ENCODE data around the gene STAT1.
A peak's percentile ranks its signal among the peaks of the same experiment; 100 is the strongest.
"Not testable (repeated sequence)": the region's sequence is repeated elsewhere in the genome, so short reads cannot be mapped to it uniquely, and the experiment has no call there.

STAT1 gene

GRCh38 chr2:191006997-191007783, 6.8 kb downstream of the STAT1 start:
- no peak for DNase-seq (ENCODE audit: low read depth)

GRCh38 chr2:191006297-191006696, 7.7 kb downstream of the STAT1 start:
- DNase-seq (ENCODE audit: low read depth), result no peak

- no peak for DNase-seq (ENCODE audit: low read depth)
Measured at GRCh38 chr2:191003405-191004309, 10.3 kb downstream of the STAT1 start.

- no peak for DNase-seq (ENCODE audit: low read depth)
Measured at GRCh38 chr2:191001624-191002023, 12.3 kb downstream of the STAT1 start.

GRCh38 chr2:191001032-191001431, 12.9 kb downstream of the STAT1 start:
- DNase-seq (ENCODE audit: low read depth), result no peak

- peak; percentile 18 for DNase-seq (ENCODE audit: low read depth)
Measured at GRCh38 chr2:190999949-191000665, 13.9 kb downstream of the STAT1 start.

DNA sequence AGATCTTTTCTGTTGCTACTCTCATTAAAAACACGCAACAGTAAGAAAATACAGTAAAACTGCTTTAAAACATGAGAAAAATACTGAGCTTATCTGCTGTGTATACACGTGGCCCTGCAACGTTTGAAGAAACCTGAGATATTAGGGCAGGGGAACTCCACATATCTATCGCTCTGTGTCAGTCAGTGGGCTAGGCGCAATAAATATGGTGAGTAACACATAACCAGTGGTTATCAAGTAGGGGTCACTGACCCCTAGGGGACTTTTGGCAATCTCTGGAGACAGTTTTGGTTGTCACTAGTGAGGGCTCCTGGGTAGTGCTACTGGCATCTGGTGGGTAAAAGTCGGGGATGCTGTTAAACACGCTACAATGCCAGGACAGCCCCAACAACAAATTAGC, 14.9 kb downstream of the STAT1 start:
- no peak for DNase-seq (ENCODE audit: low read depth)

DNA sequence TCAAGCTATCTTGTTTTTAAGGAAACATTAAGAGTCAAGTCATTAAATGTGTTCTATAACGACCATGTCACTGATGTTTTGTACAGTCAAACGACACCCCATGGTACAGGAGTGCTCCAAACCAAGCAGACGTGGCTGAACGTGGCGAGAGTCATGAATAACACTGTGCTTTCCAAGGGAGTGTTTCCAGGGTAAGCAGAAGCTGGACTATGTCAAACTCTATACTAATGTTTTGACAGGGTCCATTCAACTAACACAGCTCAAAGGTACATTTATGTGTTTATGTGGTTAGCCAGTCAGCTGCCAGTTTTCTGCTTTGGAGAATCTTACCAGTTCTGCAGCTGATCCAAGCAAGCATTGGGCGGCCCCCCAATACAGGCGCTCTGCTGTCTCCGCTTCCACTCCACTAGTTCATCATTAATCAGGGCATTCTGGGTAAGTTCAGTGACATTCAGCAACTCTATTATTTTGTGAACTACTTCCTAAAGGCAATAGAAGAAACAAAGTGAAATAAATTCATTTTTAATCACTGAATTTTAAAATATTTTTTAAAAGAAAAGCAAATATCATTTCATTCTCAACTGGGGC, 16.4 kb downstream of the STAT1 start:
- DNase-seq (ENCODE audit: low read depth), result no peak

DNA sequence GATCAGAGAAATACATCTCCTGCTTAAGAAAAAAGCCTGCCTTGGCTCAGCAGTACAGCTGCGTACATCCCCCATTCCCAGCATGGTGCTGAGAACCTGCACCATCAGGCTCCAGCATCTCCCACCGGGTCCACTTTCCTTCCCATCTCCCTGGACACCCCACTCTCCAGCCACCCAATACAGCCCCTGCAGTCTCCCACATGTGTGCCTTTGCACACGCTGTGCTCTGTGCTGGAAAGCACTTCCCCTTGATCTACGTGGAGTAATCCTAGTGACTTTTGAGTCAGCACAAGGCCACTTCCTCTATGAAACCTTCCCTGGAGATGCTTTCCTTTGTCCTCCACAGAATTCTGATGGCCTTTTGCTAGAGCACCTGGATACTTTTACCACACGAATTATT, 17.0 kb downstream of the STAT1 start:
- no peak for DNase-seq (ENCODE audit: low read depth)

DNA sequence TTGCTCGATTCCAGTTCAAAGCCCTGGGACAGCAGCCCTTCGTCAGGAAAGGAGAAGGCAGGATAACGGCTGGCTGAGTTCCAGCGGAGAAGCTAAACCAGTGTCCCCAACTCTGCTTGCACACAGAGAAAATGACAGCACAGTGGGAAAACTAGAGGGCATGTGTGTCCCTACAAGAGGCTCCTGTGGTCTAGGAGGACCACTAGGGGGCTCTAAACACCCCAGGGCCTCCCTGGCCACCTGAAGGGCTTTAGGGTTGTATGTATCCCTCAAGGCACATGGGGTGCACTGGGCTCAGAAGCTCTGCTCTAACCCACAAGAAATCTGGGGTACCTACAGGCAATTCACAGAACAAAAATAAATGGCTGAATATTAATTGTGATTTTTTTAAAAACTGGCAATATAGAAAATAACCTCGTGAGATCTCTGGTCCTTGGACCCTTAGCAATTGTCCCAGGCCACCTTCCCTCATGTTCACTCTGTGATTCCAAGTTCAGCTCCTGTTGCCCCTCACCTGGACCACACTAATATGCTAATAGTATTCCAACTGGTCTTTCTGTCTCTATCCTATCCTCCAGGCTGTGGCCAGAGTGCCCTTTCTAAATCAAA, 17.5 kb downstream of the STAT1 start:
- peak; percentile 17 for DNase-seq (ENCODE audit: low read depth)

- not testable (repeated sequence) for DNase-seq (ENCODE audit: low read depth)
Measured at GRCh38 chr2:190995315-190995714, 18.7 kb downstream of the STAT1 start.

GRCh38 chr2:190994148-190994547, 19.8 kb downstream of the STAT1 start:
- DNase-seq (ENCODE audit: low read depth), result no peak

DNA sequence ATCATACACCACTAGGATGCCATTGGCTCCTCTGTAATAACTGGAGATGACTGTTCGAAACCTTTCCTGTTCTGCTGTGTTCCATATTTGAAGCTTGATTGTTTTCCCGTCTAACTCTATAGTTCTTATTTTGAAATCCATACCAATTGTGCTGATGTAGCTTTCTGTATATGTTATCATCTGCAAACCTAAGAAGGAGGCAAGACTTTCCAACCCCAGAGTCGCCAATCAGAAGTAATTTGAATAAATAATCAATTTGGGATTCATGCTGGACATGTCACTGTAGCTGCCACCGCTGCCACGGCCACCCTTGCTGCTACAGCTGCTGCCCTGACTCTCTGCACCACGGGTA, 20.7 kb downstream of the STAT1 start:
- DNase-seq (ENCODE audit: low read depth), result no peak

- no peak for DNase-seq (ENCODE audit: low read depth)
Measured at GRCh38 chr2:190990132-190990531, 23.8 kb downstream of the STAT1 start.

- DNase-seq (ENCODE audit: low read depth), result no peak
Measured at GRCh38 chr2:190988910-190989309, 25.1 kb downstream of the STAT1 start.

DNA sequence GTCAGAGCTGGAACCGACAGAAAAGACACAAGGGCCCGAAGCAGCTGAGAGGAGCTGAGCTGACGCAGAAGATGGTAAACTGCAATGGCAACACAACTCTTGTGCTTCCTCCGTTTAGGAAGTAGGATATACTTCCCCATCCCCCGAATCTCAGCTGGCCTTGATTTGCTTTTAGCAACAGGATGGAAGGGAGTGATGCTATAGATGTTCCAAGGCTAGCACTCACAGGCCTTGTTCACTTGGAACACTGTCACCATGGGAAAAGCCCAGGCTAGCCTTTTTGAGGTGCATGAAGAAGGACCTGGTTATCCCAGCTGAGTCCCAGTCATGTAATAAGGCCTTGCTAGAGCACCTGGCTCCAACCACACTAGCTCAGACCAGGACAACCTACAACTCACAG, 26.0 kb downstream of the STAT1 start:
- no peak for DNase-seq (ENCODE audit: low read depth)

DNA sequence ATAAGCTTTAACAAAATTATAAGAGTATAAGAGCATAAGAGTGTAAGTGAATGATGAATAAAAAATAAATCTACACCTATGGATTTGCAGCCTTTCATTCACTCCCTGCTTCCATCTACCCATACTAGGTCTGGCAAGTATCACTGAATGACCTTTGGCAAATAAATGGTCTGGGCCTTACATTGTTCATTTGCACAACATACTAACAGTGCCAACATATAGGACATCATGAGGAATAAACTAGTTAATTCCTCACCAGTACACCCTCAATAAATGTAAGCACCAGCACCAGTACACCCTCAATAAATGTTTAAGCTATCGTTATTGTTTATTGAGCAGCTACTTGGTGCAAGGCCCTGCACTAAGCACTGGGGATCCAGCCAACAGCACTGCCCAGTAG, 26.9 kb downstream of the STAT1 start:
- no peak for DNase-seq (ENCODE audit: low read depth)

DNA sequence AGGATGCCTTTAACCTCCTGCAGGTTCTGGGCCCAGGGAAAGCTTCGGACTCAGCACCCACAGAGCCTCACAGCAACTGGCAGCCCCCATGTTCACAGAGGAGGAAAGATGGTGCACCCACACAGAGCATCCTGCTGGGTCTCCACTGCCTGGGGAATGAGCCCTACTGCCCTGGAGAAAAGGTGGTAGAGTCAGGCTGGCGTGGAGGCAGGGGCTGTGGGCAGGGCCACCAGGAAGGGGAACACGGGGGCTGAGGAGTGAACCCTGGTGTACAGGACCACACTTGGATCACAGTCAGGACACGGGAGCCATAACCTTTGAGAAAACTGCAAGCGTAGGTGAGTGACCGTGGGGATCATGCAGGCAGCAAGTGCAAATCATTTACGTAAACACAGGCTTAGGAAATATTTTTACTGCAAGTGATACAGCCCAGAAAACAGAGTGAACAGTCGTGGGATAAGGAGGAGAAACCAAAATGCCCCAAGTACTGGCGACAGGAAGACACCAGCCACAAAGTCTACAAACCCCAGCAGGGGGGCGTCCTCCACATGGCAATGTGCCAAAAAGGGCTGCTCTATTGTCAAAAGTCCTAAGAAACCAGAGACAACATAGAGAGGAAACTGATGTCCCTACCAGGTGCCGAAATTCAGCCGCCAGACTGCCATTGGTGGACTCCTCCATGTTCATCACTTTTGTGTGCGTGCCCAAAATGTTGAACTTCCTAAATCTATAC, 27.6 kb downstream of the STAT1 start:
- no peak for DNase-seq (ENCODE audit: low read depth)

DNA sequence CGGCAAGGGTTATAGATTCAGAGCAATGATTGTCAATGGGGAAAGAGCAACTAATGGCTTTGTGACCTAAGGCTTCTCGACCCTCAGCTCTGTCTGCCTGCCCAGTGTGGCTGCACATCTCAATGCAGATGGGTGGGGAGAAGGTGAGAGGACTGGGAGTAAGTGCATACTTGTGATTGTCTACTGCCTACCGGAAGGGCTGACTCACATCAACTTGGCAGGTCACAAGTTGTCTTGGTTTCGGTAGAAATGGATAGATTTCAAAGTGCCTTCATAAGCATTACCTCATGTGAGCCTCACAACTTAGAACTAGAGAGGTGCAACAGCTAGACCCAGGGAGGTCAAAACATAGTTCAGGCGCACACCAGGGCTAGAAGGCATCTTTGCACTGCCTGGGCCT, 29.4 kb downstream of the STAT1 start:
- DNase-seq (ENCODE audit: low read depth), result peak; percentile 41

GRCh38 chr2:190982262-190983034, 31.5 kb downstream of the STAT1 start:
- no peak for DNase-seq (ENCODE audit: low read depth)
